Adrenal gland (tissue), 12 donors: ENCODE results near the gene GALNT10. TPM values are rescaled to one million over a fixed set of nuclear protein-coding genes. Genes with fewer than 3 reads are reported as not detected.

Source experiments
- DNase-seq, 7 donors: peaks; one replicate each; pipeline ENCODE4 v3.0.0-alpha.2; 2019 to 2020
- H3K27ac ChIP-seq, 5 donors: fragments of 200-600 bp; sonication (generic) in 4 of 5; 1 replicate in 3 of 5; 2 replicates in 2 of 5; pipeline versions ENCODE4 v1.5.1 to v1.8.0; 2016 to 2020; ENCODE audit warnings: mild to moderate bottlenecking in 1 of 5
- H3K27me3 ChIP-seq: fragments of 200-600 bp; 2 replicates; pipeline ENCODE4 v1.8.0; 2021
- H3K36me3 ChIP-seq, 2 donors: fragments of 200-600 bp; replicated peaks in 1 of 2; 1 replicate in 1 of 2; 2 replicates in 1 of 2; pipeline versions ENCODE4 v1.5.1 to v1.8.0; 2018 to 2022
- H3K4me1 ChIP-seq, 2 donors: fragments of 200-600 bp; replicated peaks in 1 of 2; 1 replicate in 1 of 2; 2 replicates in 1 of 2; pipeline versions ENCODE4 v1.5.1 to v1.8.0; 2018 to 2021
- H3K4me3 ChIP-seq, 4 donors: fragments of 200-600 bp; sonication (generic) in 3 of 4; one replicate each; pipeline ENCODE4 v1.5.1; 2016 to 2018
- H3K9me3 ChIP-seq, 3 donors: fragments of 200-600 bp; sonication (generic) in 1 of 3; replicated peaks in 1 of 3; 1 replicate in 2 of 3; 2 replicates in 1 of 3; pipeline versions ENCODE4 v1.5.1 to v1.8.0; 2016 to 2021
- CTCF ChIP-seq, 6 experiments: fragments of 450-650 bp in 4 of 6; fragments of 200-600 bp in 2 of 6; sonication (generic) in 1 of 6; IDR thresholded peaks; 1 replicate in 5 of 6; 2 replicates in 1 of 6; pipeline versions ENCODE4 v1.5.1 to v1.8.0; 2016 to 2021; ENCODE audit warnings: antibody characterized with exemption in 6 of 6, mild to moderate bottlenecking in 2 of 6, moderate library complexity in 1 of 6
- POLR2A ChIP-seq, 2 donors: fragments of 450-650 bp; IDR thresholded peaks; one replicate each; pipeline ENCODE4 v1.6.1; 2017; ENCODE audit warnings: antibody characterized with exemption in 2 of 2, mild to moderate bottlenecking in 2 of 2, moderate library complexity in 1 of 2
- WGBS, 4 donors: extraction: QIAGEN DNeasy Blood & Tissue Kit in 2 of 4; methylation state at CpG; one replicate each; pipeline versions ENCODE4 v1.1.5 to v1.1.7; 2013 to 2017; 5-methylcytosine and 5-hydroxymethylcytosine counted together
- intact Hi-C, 2 donors: fragments of 100-400 bp; cut with DNase I; formaldehyde crosslinking; loops; one replicate each; pipeline versions ENCODE4 v1.14.1 to v1.15.0; 2022 to 2023
- polyA plus RNA-seq, 3 donors: library from polyadenylated mRNA; stranded (reverse); fragments of 200-250 nt in 2 of 3; fragments of 350-450 nt in 1 of 3; fragmentation: Illumina TruSeq in 1 of 3; extraction: RNeasy Lipid Tissue Mini Kit (QIAGEN cat#74804) in 1 of 3; gene quantifications; one replicate each; pipeline ENCODE4 v1.2.3, GENCODE V29; 2013 to 2014
- total RNA-seq, 9 donors: library from RNA; depleted of rRNA in 4 of 9; stranded (reverse); fragments of >200 nt in 4 of 9; fragments of 120-200 nt in 1 of 9; fragmentation: NEBNext Ultra II Directional in 1 of 9; extraction: Animal tissue kit (Norgen Biotek cat#: 25700) in 1 of 9; gene quantifications; one replicate each; pipeline versions ENCODE4 v1.1.0 to v1.2.4, GENCODE V29; 2013 to 2023
- donor health status: healthy with polysubstance abuse.
- donor health status: Bipolar disorder and iron deficiency.
- donor health status: DM: yes; HTN: yes; CAD: no.
- donor health status: DM: no; HTN: no; CAD: no.
- donor health status: DM: no; HTN: no; CAD: no.
- donor health status: DM: yes; HTN: yes; CAD: no.

Gene GALNT10
- total and polyA plus RNA-seq, 12 donors: 5.6 to 74.1 (median 43.4) TPM

GRCh38 chr5:154335065-154335448, 144.5 kb downstream of the GALNT10 start:
- WGBS, 4 donors: 87 to 94% (median 93%) methylated on average over 5 of the region's 5 CpGs
- Histone ChIP-seq H3K9me3 (no peaks in the 10 kb centered on the region), H3K4me1 (no peaks in the 10 kb centered on the region), H3K27ac (no peak overlapping the region), H3K4me3 (no peak overlapping the region), H3K36me3 (no peaks in the 10 kb centered on the region), H3K27me3 (no peaks in the 10 kb centered on the region)
- TF ChIP-seq POLR2A (IDR thresholded peaks at IDR 0.05) (no peak), CTCF (IDR thresholded peaks at IDR 0.05) (no peak)
- intact Hi-C loops: no loop called here
- no peak for DNase-seq

- intact Hi-C loops: no loop called here
- Histone ChIP-seq H3K27me3 (no peaks in the 10 kb centered on the region), H3K4me1 (no peaks in the 10 kb centered on the region), H3K9me3 (no peaks in the 10 kb centered on the region), H3K4me3 (no peak overlapping the region), H3K27ac (no peak overlapping the region), H3K36me3 (no peaks in the 10 kb centered on the region)
- TF ChIP-seq POLR2A (IDR thresholded peaks at IDR 0.05) (no peak), CTCF (IDR thresholded peaks at IDR 0.05) (no peak)
- 92 to 98% (median 94%) methylated on average over 6 of the region's 6 CpGs for WGBS, 4 donors
- no peak for DNase-seq
Observed at GRCh38 chr5:154341620-154342019, 151.1 kb downstream of the GALNT10 start.

GRCh38 chr5:154342211-154342610, 151.7 kb downstream of the GALNT10 start:
- intact Hi-C loops: no loop called here
- TF ChIP-seq CTCF (IDR thresholded peaks at IDR 0.05) (no peak), POLR2A (IDR thresholded peaks at IDR 0.05) (no peak)
- no peak for DNase-seq
- Histone ChIP-seq H3K4me1 (no peaks in the 10 kb centered on the region), H3K27me3 (no peaks in the 10 kb centered on the region), H3K27ac (no peak overlapping the region), H3K4me3 (no peak overlapping the region), H3K36me3 (no peaks in the 10 kb centered on the region), H3K9me3 (no peaks in the 10 kb centered on the region)
- WGBS, 4 donors: 85 to 91% (median 88%) methylated on average over 7 of the region's 7 CpGs

- Histone ChIP-seq H3K4me3 (no peak overlapping the region), H3K27me3 (no peaks in the 10 kb centered on the region), H3K36me3 (no peaks in the 10 kb centered on the region), H3K4me1 (no peaks in the 10 kb centered on the region), H3K27ac (no peak overlapping the region), H3K9me3 (no peaks in the 10 kb centered on the region)
- DNase-seq: no peak
- WGBS, 4 donors: 92 to 100% (median 95%) methylated on average over 4 of the region's 4 CpGs
- no peak for TF ChIP-seq POLR2A (IDR thresholded peaks at IDR 0.05)
- no peak for TF ChIP-seq CTCF (IDR thresholded peaks at IDR 0.05)
- intact Hi-C loops: no loop called here
Observed at GRCh38 chr5:154342963-154343362, 152.4 kb downstream of the GALNT10 start.
